HG03575 (cell line): ENCODE measurements around the gene RBMS2.
"Not testable (repeated sequence)": the region's sequence is repeated elsewhere in the genome, so short reads cannot be mapped to it uniquely, and the experiment has no call there.

Source experiments
- ATAC-seq: cut with Tn5 transposase; IDR thresholded peaks from one replicate; pipeline ENCODE4 v1.9.1; 2021; ENCODE audit not compliant: unreplicated experiment, insufficient number of reproducible peaks, low FRiP score; ENCODE audit errors: extremely low read depth

RBMS2 gene

DNA sequence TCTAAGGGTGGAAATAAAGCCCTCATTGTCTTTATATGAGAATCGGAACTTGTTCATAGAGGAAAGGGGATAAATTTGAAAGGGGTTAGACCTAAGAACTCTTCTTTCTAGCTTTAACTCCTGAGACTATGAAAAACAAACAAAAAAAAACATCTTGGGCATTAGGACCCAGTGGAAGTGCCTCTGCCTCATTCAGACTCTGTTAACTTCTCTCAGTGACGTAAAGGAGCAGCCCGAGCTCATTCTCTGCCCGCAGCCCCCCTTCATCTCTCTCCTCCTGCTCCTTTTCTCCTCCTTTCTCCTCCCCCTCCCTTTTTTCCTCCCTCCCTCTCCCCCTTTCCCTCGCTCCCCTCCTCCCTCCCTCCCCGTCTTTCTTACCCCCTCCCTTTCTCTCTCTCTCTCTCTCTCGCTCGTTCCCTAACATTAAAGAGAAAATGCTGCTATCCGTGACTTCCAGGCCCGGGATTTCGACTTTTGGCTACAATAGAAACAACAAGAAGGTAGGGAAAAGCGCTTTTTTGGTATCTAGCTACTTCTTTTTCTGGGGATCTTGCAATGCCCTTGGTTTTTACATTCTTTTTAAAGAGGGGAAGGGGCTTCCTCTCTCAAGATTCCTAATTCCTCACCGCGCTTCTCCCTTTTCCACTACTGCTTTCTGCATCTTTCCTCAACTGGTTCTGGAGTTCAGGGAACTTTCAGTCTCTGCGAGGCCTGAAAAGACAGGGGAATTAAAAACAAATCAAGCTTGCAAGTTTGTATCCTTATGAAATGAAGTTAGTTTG is at the start of gene RBMS2:
TSS of gene RBMS2 (plus strand) at position 231 of the 782 bp plus-strand sequence. CDS start at position 435, 204 bp downstream.
- ATAC-seq, result no peak

DNA sequence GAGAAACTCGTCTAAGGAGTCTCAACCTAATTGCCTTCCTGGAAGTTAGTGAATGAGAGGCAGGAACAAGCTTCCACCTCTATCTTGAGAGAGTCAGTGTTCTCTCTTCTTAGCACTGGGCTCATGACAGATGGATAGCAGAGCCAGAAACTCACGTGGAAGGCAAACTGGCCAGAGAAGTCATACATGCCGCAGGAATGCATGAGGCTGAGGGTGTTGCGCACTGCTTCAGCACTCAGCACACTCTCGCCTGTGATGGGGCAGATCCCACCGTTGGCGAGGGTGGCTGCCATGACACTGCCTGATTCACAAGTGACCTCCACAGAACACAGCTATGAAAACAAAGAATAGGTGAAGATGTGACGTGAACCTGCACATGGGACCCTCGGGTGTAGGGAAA is 47.2 kb upstream of the RBMS2 start:
- no peak for ATAC-seq

DNA sequence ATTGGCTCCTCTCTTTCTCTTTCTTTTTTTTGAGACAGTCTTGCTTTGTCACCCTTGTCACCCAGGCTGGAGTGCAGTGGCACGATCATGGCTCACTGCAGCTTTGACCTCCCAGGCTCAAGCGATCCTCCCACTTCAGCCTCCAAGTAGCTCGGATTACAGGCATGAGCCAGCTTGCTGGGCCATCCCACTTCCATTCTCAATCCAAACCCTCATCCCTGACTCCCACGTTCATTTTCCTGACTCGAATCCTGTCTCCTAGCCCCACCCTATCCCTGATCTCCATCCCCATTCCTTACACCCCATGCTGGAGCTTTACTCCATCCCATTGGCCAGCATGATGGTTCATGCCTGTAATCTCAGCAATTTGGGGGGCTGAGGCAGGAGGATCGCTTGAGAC is 45.5 kb upstream of the RBMS2 start:
- no peak for ATAC-seq

GRCh38 chr12:56476972-56477432 is 44.6 kb upstream of the RBMS2 start:
- ATAC-seq, result no peak

DNA sequence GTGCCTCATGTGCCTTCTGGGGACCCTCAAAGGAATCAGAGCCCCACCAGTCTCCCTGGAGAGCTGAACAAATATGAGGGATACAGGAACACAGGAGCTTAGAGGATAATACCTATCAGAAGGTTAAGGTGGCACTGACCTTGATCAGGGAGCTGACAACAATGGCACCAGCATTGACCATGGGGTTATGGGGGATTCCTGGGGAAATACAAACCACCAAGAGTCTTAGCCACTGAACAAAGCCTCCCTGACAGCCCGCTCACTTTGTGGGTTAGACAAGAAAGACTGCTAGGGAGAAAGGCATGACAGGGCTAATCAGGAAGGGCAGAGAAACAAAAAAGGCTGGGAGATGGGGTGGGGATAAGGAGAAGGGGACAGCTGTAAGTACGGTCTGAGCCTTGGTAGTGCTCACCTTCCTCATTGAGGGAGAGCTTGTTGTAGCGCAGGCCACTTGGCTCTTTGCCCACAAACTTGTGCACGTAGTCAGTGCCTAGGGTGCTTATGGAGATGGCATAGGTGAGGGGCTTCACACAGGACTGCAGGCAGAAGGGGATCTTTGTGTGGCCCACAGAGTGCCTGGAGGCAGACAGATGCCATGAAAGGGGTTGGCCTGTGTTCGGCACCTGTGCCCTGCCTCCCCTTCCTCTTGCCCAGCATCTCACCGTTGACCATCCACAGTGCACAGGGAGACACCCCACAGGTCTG is 43.9 kb upstream of the RBMS2 start:
- ATAC-seq, result no peak

DNA sequence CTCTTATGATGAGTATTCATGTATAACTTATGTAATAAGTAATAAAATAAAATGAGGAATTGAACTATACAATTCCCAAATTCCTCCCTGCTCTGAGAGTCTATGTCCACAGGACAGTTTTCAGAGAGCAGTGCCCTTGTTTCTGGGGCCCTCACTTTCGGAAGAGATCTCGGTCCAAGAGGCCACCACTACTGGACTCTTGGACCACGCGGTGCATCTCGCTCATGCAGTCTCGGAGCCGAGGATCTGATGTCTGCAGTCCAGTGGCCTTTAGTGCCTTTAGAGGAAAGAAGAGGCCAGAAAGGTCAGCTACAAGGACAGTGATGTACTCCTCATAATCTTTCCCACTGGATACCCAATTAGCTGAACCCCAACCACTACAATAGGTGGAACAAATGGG is 42.0 kb upstream of the RBMS2 start:
- ATAC-seq, result no peak

DNA sequence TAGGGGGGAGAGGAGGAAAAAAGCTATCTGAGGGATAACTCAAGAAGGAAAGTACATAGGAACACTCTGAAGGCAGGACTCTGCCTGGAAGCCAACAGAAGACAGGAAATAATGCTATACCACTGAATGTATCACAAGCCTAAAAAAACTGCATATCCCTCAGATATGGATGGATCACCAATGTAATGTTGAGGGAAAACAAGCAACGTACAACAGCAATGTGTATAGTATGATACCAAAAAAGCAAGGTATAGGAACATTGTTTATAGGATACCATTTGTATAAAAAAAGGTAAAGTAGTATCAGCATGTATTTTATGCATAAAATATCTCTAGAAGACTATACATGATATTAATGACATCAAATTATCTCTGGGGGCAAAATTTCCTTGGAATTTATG is 37.1 kb upstream of the RBMS2 start:
- no peak for ATAC-seq

DNA sequence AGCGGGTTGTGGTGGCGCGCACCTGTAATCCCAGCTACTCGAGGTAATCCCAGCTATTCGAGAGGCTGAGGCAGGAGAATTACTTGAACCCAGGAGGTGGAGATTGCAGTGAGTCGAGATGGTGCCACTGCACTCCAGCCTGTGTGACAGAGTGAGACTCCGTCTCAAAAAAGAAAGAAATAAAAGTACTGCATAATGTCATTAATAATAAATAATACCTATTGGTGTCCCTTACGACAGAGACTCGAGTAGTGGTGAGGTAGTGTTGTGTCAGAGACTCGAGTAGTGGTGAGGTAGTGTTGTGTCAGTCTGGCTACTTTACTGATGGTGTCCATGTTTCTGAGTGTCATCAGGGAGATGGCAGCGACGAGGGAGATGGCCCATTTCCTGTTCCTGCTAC is 34.9 kb upstream of the RBMS2 start:
- ATAC-seq, result no peak

GRCh38 chr12:56487448-56488040 is 34.1 kb upstream of the RBMS2 start:
- no peak for ATAC-seq

- ATAC-seq, result peak; percentile 79
These were observed 33.3 kb upstream of the RBMS2 start, which contains the start of gene GLS2 for GRCh38 chr12:56488041-56488955. TSS of gene GLS2 (minus strand) at chr12:56488161. CDS start at chr12:56488118, 43 bp downstream.

DNA sequence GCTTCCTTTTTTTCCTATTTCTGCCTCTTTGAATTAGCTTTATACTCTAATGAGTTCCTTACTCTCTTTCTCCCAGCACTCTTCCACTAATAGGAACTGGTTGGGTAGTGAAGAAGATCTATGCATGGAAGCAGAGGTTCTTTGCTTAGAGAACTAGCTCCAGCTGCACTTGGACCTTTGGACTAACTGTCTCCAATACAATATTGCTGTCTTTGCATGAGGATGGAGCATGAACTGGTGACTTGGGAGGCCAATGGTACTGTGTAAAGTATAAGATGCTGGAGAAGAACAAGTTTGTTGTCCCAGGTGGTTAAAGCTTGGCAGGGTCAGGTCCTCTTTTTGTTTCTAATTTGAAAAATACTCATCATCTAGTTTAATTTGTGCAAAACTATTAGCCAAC is 31.3 kb upstream of the RBMS2 start:
- no peak for ATAC-seq

DNA sequence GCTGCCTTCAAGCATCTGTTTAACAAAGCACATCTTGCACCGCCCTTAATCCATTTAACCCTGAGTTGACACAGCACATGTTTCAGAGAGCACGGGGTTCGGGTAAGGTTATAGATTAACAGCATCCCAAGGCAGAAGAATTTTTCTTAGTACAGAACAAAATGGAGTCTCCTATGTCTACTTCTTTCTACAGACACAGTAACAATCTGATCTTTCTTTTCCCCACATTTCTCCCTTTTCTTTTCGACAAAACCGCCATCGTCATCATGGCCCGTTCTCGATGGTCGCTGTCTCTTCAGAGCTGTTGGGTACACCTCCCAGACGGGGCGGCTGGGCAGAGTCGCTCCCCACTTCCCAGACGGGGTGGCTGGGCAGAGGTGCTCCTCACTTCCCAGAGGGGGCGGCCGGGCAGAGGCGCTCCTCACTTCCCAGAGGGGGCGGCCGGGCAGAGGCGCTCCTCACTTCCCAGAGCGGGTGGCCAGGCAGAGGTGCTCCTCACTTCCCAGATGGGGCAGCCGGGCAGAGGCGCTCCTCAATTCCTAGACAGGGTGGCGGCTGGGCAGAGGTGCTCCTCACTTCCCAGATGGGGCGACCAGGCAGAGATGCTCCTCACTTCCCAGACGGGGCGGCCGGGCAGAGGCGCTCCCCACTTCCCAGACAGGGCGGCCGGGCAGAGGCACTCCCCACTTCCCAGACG is 28.1 kb upstream of the RBMS2 start:
- ATAC-seq, result not testable (repeated sequence)

GRCh38 chr12:56494106-56494415 is 27.6 kb upstream of the RBMS2 start:
- not testable (repeated sequence) for ATAC-seq

DNA sequence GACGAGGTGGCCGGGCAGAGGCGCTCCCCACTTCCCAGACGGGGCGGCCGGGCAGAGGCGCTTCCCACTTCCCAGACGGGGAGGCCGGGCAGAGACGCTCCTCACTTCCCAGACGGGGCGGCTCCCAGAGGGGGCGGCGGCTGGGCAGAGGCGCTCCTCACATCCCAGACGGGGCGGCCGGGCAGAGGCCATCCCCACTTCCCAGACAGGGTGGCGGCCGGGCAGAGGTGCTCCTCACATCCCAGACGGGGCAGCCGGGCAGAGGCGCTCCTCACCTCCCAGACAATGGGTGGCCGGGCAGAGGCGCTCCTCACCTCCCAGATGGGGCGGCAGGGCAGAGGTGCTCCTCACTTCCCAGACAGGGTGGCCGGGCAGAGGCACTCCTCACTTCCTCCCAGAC is 27.1 kb upstream of the RBMS2 start:
- not testable (repeated sequence) for ATAC-seq

- ATAC-seq, result not testable (repeated sequence)
These were observed 24.9 kb upstream of the RBMS2 start for GRCh38 chr12:56496704-56497103.

DNA sequence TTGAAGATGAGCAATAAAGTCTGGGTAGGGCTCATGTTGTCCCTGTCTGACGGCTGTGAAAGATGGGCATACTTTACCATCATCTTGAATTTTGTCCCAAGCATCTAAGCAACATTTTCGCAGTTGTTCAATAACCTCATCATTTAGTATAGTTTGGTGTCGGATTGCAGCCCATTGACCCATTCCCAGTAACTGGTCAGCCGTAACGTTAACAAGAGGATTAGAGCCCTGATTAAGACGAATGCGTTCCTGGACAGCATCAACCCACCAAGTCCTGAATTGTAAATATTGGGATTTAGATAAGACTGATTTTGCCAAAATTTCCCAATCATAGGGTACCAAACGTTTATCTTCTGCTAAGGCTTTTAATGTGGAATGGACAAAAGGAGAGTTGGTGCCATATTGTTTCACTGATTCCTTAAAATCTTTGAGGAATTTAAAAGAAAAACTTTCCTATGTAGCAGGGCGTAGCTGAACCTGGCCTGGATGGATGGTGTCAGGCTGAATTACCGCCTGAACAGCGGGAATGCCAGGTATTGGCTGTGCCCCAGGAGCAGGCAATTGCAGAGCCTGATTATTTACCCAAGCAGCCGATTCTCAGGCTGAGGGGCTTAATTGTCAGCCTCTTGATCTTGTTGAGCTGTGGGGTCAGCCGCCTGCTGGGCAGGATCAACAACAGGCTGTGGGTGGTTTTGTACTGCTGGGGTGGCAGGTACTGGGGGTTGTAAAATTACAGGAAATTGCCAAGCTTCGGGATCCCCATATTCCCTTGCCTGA is 23.3 kb upstream of the RBMS2 start:
- ATAC-seq, result not testable (repeated sequence)

DNA sequence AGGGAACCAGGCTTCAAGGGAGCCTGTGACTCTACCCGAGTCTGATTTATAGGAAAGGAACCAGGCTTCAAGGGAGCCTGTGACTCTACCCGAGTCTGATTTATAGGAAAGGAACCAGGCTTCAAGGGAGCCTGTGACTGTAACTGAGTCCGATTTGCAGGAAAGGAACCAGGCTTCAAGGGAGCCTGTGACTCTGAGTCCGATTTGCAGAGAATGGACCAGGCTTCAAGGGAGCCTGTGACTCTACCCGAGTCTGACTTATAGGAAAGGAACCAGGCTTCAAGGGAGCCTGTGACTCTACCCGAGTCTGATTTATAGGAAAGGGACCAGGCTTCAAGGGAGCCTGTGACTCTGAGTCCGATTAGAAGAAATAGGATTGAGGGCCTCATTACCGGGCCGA is 22.2 kb upstream of the RBMS2 start:
- ATAC-seq, result not testable (repeated sequence)

GRCh38 chr12:56499879-56500278 is 21.7 kb upstream of the RBMS2 start:
- ATAC-seq, result not testable (repeated sequence)
